GM12878 (cell line): ENCODE results near the gene CCDC8. TPM values are rescaled to one million over a fixed set of nuclear protein-coding genes. Genes with fewer than 3 reads are reported as not detected.

Experiments used
- ATAC-seq: fragments of 200-7000 bp; cut with Tn5 transposase; 3 replicates; pipeline ENCODE4 v1.9.1; 2020; ENCODE audit warnings: mild to moderate bottlenecking, moderate library complexity
- BruUV-seq: library from RNA; stranded (reverse); fragments of 400-500 nt; replicated peaks from 2 replicates; lab custom pipeline; 2021; lab: Mats Ljungman, UMichigan
- CTCF ChIA-PET: fragments of 300-600 bp; sonication (Branson Sonifier 250); formaldehyde crosslinking; extraction: SDS; loops from one replicate; lab custom pipeline; 2021; ENCODE audit warnings: inconsistent platforms; lab: Yijun Ruan, JAX
- POLR2A ChIA-PET: fragments of 350-600 bp; formaldehyde crosslinking; extraction: SDS; loops from one replicate; lab custom pipeline; 2021; ENCODE audit warnings: inconsistent platforms; lab: Charles Lee
- RAD21 ChIA-PET: fragments of 300-600 bp; sonication (Branson Sonifier 250); formaldehyde crosslinking; loops from one replicate; lab custom pipeline; 2023; ENCODE audit warnings: antibody characterized with exemption; ENCODE audit not compliant: unreplicated experiment; lab: Charles Lee
- SMC1A ChIA-PET: fragments of 300-600 bp; sonication (Branson Sonifier 250); formaldehyde crosslinking; loops from one replicate; lab custom pipeline; 2023; ENCODE audit not compliant: unreplicated experiment, uncharacterized antibody; lab: Charles Lee
- DNase-seq: peaks from one replicate; pipeline ENCODE4 v3.0.0-alpha.2; 2011; ENCODE audit warnings: low read depth, low spot score
- FAIRE-seq: peaks from 3 replicates; lab custom pipeline; 2011; peaks lifted over from hg19 to GRCh38; lab: Jason Lieb, UNC
- H2AFZ ChIP-seq: 2 replicates; pipeline ENCODE4 v1.6.0; 2011; ENCODE audit warnings: low read depth, low read length, control low read depth; ENCODE audit not compliant: control insufficient read depth
- H3K27ac ChIP-seq: 2 replicates; pipeline ENCODE4 v1.5.1; 2011; ENCODE audit warnings: control low read depth; ENCODE audit not compliant: control insufficient read depth, insufficient read depth
- H3K27me3 ChIP-seq, 2 experiments: replicated peaks in 1 of 2; 2 replicates each; pipeline versions ENCODE4 v1.6.0 to v1.6.1; 2011; ENCODE audit warnings: low read length in 1 of 2; ENCODE audit not compliant: control insufficient read depth in 2 of 2, insufficient read depth in 2 of 2
- H3K36me3 ChIP-seq, 2 experiments: 2 replicates each; pipeline ENCODE4 v1.5.1; 2011; ENCODE audit warnings: low read length in 1 of 2; ENCODE audit not compliant: control insufficient read depth in 2 of 2, insufficient read depth in 2 of 2
- H3K4me1 ChIP-seq: 2 replicates; pipeline ENCODE4 v1.6.1; 2011; ENCODE audit warnings: mild to moderate bottlenecking, low read length, moderate library complexity, mixed read lengths; ENCODE audit not compliant: control insufficient read depth, insufficient read depth
- H3K4me2 ChIP-seq: 2 replicates; pipeline ENCODE4 v1.6.0; 2011; ENCODE audit warnings: control low read depth; ENCODE audit not compliant: control insufficient read depth, insufficient read depth
- H3K4me3 ChIP-seq: fragments of 200-600 bp; sonication (generic); 2 replicates; pipeline ENCODE4 v1.5.1; 2016
- H3K79me2 ChIP-seq: 2 replicates; pipeline ENCODE4 v1.6.0; 2011; ENCODE audit warnings: low read length; ENCODE audit not compliant: control insufficient read depth, insufficient read depth
- H3K9ac ChIP-seq: 2 replicates; pipeline ENCODE4 v1.8.0; 2011; ENCODE audit warnings: low read length, control low read depth, mixed read lengths; ENCODE audit not compliant: control insufficient read depth, insufficient read depth
- H3K9me3 ChIP-seq: replicated peaks from 3 replicates; pipeline ENCODE4 v1.5.1; 2011; ENCODE audit warnings: mild to moderate bottlenecking, low read length; ENCODE audit not compliant: control insufficient read depth, insufficient read depth
- H4K20me1 ChIP-seq: 2 replicates; pipeline ENCODE4 v1.6.0; 2011; ENCODE audit not compliant: control insufficient read depth, insufficient read depth
- CEBPB ChIP-seq, 2 experiments: fragments of 150-350 bp in 1 of 2; IDR thresholded peaks; 2 replicates each; pipeline ENCODE4 v1.6.1; 2012 to 2014; ENCODE audit warnings: low read depth in 2 of 2, low read length in 2 of 2, borderline replicate concordance in 1 of 2, inconsistent platforms in 1 of 2
- IKZF2 ChIP-seq, 2 experiments: fragments of 450-650 bp; IDR thresholded peaks; 2 replicates each; pipeline ENCODE4 v1.6.1; 2017; ENCODE audit warnings: mild to moderate bottlenecking in 2 of 2, moderate library complexity in 2 of 2
- KLF5 ChIP-seq: fragments of 450-650 bp; IDR thresholded peaks from 2 replicates; pipeline ENCODE4 v1.6.1; 2014; ENCODE audit warnings: mild to moderate bottlenecking; ENCODE audit not compliant: partially characterized antibody
- MEF2A ChIP-seq: IDR thresholded peaks from 2 replicates; pipeline ENCODE4 v1.6.1; 2011; ENCODE audit warnings: low read depth, mild to moderate bottlenecking, low read length, moderate library complexity; ENCODE audit not compliant: insufficient read depth
- NFIC ChIP-seq: IDR thresholded peaks from 2 replicates; pipeline ENCODE4 v1.6.1; 2012; ENCODE audit warnings: low read depth, mild to moderate bottlenecking, inconsistent platforms, low read length, moderate library complexity
- POLR2AphosphoS5 ChIP-seq: IDR thresholded peaks from 2 replicates; pipeline ENCODE4 v1.6.1; 2011; ENCODE audit warnings: mild to moderate bottlenecking, low read length, inconsistent platforms
- SMAD5 ChIP-seq: IDR thresholded peaks from 2 replicates; pipeline ENCODE4 v1.6.1; 2016; ENCODE audit warnings: antibody characterized with exemption, low read depth
- SMARCA5 ChIP-seq: fragments of 450-650 bp; IDR thresholded peaks from 2 replicates; pipeline ENCODE4 v1.6.1; 2017; ENCODE audit warnings: mild to moderate bottlenecking
- SREBF2 ChIP-seq: IDR thresholded peaks from 2 replicates; pipeline ENCODE4 v1.6.1; 2012; ENCODE audit warnings: mild to moderate bottlenecking, low read length
- WRNIP1 ChIP-seq: IDR thresholded peaks from 2 replicates; pipeline ENCODE4 v1.6.1; 2011; ENCODE audit warnings: low read depth, low read length, improper control_type of control experiment, borderline replicate concordance
- ZNF217 ChIP-seq: fragments of 450-650 bp; IDR thresholded peaks from 2 replicates; pipeline ENCODE4 v1.6.1; 2017; ENCODE audit warnings: antibody characterized with exemption, mild to moderate bottlenecking
- ZNF384 ChIP-seq: IDR thresholded peaks from 2 replicates; pipeline ENCODE4 v1.6.1; 2012; ENCODE audit warnings: low read depth, mild to moderate bottlenecking, low read length, improper control_type of control experiment, borderline replicate concordance
- ZNF622 ChIP-seq: fragments of 450-650 bp; IDR thresholded peaks from 2 replicates; pipeline ENCODE4 v1.6.1; 2017; ENCODE audit warnings: mild to moderate bottlenecking, inconsistent platforms
- whole genome bisulfite sequencing: methylation state at CpG from one replicate; pipeline ENCODE4 v1.1.6; 2016; ENCODE audit warnings: low lambda C conversion rate; ENCODE audit not compliant: insufficient replicate concordance, insufficient coverage; ENCODE audit errors: missing lambda C conversion rate; 5-methylcytosine and 5-hydroxymethylcytosine counted together
- in situ Hi-C: fragments of 300-500 bp; cut with MboI; formaldehyde crosslinking; loops from 9 replicates; pipeline ENCODE4 v1.14.3; 2018; ENCODE audit warnings: mixed read lengths
- intact Hi-C: fragments of 100-400 bp; cut with micrococcal nuclease; formaldehyde crosslinking; loops from one replicate; pipeline ENCODE4 v1.14.2; 2022; ENCODE audit not compliant: unreplicated experiment
- polyA plus RNA-seq, 11 experiments: library from polyadenylated mRNA; depleted of rRNA in 4 of 11; unstranded in 6 of 11; stranded (reverse) in 5 of 11; fragments of >200 nt; fragmentation: Nextera tagmentation in 4 of 11; fragmentation: Illumina TruSeq in 1 of 11; extraction: Ambion mirVana in 4 of 11; extraction: Trizol in 1 of 11; gene quantifications; 1 replicate in 1 of 11; 2 replicates in 10 of 11; pipeline versions ENCODE4 v1.2.1 to v1.2.3, GENCODE V29; 2011 to 2016; ENCODE audit warnings: inconsistent platforms in 2 of 11, missing spikeins in 2 of 11, low read depth in 1 of 11
- total RNA-seq, 4 experiments: library from RNA; depleted of rRNA in 3 of 4; stranded (reverse); fragments of >200 nt in 3 of 4; fragmentation: Illumina TruSeq in 1 of 4; extraction: Trizol in 1 of 4; gene quantifications; 2 replicates each; pipeline versions ENCODE4 v1.2.1 to v1.2.3, GENCODE V29; 2013 to 2021
- TF ChIP-seq, protein P1 (sequence below): IDR thresholded peaks from 2 replicates; pipeline ENCODE4 v1.6.1; 2011; ENCODE audit warnings: mild to moderate bottlenecking, low read depth, low read length, moderate library complexity; ENCODE audit not compliant: insufficient replicate concordance

Gene CCDC8
- total and polyA plus RNA-seq, 10 of the 15 experiments (the other 5 are each of a cell fraction or from before 2014, with no cell fraction given) = under 0.01 to 0.15 (median 0.05) TPM; not detected in 5

DNA sequence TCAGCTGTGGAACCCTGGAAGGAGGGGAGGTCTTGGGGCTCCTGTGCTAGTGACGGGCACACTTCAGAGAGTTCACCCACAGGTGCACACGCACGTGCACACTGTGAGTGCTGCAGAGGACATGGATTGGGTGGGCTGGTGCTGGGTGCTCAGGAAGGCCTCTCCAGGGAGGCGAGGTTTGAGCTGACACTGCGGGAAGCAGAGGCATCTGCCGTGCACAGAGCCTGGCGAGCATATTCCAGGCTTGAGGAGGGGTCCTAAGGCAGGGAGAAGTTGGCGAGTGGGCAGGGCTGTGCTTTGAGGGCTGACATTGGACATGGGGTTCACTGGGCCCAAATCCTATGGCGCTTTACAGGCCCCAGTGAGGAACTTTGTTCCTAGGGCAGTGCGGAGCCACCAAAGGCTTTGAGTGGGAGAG lies 25.6 kb downstream of the CCDC8 start:
- Histone ChIP-seq H3K36me3 (peaks cover 34 to 56% of the 10 kb centered on the region in 2 experiments), H3K27me3 (no peaks in the 10 kb centered on the region), H3K4me1 (no peaks in the 10 kb centered on the region), H3K79me2 (no peaks in the 10 kb centered on the region), H3K9me3 (no peaks in the 10 kb centered on the region), H3K4me3 (no peak overlapping the region), H4K20me1 (no peaks in the 10 kb centered on the region), H2AFZ (no peak overlapping the region), H3K4me2 (no peak overlapping the region), H3K27ac (no peak overlapping the region), H3K9ac (no peak overlapping the region)
- FAIRE-seq = no peak
- TF ChIP-seq, protein P1, sequence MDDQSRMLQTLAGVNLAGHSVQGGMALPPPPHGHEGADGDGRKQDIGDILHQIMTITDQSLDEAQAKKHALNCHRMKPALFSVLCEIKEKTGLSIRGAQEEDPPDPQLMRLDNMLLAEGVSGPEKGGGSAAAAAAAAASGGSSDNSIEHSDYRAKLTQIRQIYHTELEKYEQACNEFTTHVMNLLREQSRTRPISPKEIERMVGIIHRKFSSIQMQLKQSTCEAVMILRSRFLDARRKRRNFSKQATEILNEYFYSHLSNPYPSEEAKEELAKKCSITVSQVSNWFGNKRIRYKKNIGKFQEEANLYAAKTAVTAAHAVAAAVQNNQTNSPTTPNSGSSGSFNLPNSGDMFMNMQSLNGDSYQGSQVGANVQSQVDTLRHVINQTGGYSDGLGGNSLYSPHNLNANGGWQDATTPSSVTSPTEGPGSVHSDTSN = no peak
- TF ChIP-seq SMAD5 = no peak
- no peak for TF ChIP-seq ZNF217
- TF ChIP-seq CEBPB (IDR thresholded peaks at IDR 0.05; ENCODE audit: borderline replicate concordance in 1 of 2, low read depth in 2 of 2, low read length in 2 of 2) = no peak
- no peak for DNase-seq
- CTCF ChIA-PET = no interaction called here
- no TSS peak for BruUV-seq
- RAD21 ChIA-PET = no interaction called here
- in situ Hi-C loops (no loop called here), intact Hi-C loops (no loop called here)
- ATAC-seq = no peak
- POLR2A ChIA-PET = no interaction called here
- WGBS = 96% methylated on average over 9 of the region's 10 CpGs
- SMC1A ChIA-PET = no interaction called here

DNA sequence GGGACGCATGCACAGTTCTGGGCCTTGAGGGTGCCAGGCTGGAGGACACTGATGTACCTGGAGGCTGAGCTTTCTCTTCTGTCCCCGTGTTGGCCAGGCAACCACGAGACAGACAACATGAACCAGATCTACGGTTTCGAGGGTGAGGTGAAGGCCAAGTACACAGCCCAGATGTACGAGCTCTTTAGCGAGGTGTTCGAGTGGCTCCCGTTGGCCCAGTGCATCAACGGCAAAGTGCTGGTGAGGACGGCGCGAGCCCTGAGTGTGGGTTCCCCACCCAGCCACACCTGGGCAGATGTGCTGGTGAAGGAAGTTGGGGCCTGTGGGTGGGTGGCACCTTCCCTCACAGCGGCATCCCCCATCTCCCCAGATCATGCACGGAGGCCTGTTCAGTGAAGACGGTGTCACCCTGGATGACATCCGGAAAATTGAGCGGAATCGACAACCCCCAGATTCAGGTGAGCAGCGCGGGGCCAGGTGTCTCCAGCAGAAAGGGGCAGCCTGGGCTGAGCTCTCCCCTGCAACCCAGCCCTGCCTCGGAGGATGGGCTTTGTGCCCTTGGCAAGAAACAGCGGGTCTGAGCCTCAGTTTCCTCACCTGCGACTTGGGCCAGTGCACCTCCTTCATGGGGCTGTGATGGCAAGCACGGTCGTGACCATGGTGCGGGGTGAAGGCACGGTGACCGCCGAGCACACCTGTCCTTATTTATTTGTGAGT lies 26.2 kb downstream of the CCDC8 start:
- H3K9ac ChIP-seq = no peak overlapping the region
- ATAC-seq (no peak), FAIRE-seq (no peak), DNase-seq (no peak)
- peaks cover 37 to 55% of the 10 kb centered on the region in 2 experiments for H3K36me3 ChIP-seq
- H3K4me2 ChIP-seq = no peak overlapping the region
- no peak overlapping the region for H3K4me3 ChIP-seq
- ChIA-PET SMC1A (no interaction called here), CTCF (interaction anchor here (0.7 kb wide), 1 partner anchor 129 kb away, joined by 3 read pairs; no protein-coding TSS in a partner anchor), POLR2A (no interaction called here), RAD21 (no interaction called here)
- intact Hi-C loops (no loop called here), in situ Hi-C loops (no loop called here)
- no peaks in the 10 kb centered on the region for H3K79me2 ChIP-seq
- no peaks in the 10 kb centered on the region for H4K20me1 ChIP-seq
- no peak overlapping the region for H3K27ac ChIP-seq
- H3K9me3 ChIP-seq = no peaks in the 10 kb centered on the region
- no peaks in the 10 kb centered on the region for H3K4me1 ChIP-seq
- H3K27me3 ChIP-seq = no peaks in the 10 kb centered on the region
- no peak overlapping the region for H2AFZ ChIP-seq
- no TSS peak for BruUV-seq
- 98% methylated on average over 30 of the region's 30 CpGs for WGBS
- no peak for TF ChIP-seq POLR2AphosphoS5
- TF ChIP-seq WRNIP1 = no peak
- no peak for TF ChIP-seq ZNF622
- TF ChIP-seq KLF5 = no peak
- no peak for TF ChIP-seq IKZF2 (IDR thresholded peaks at IDR 0.05)
- no peak for TF ChIP-seq NFIC
- no peak for TF ChIP-seq SREBF2
- TF ChIP-seq SMARCA5 = no peak
- TF ChIP-seq MEF2A = no peak
- no peak for TF ChIP-seq ZNF384
